Sigmoid colon (tissue), 3 donors: ENCODE results near the gene OR4E2.

Experiments used
- POLR2A ChIP-seq, 2 donors: fragments of 450-650 bp; IDR thresholded peaks; one replicate each; pipeline ENCODE4 v1.6.1; 2016; ENCODE audit warnings: antibody characterized with exemption in 2 of 2, mild to moderate bottlenecking in 2 of 2, moderate library complexity in 2 of 2
- TF ChIP-seq, protein P1 (sequence below), 4 experiments: fragments of 450-650 bp in 3 of 4; fragments of 200-600 bp in 1 of 4; IDR thresholded peaks; one replicate each; pipeline ENCODE4 v1.5.1; 2016 to 2019; ENCODE audit warnings: antibody characterized with exemption in 4 of 4, mild to moderate bottlenecking in 3 of 4, moderate library complexity in 2 of 4

GRCh38 chr14:21703357-21704326 lies 50.0 kb downstream of the OR4E2 start:
- TF ChIP-seq POLR2A (IDR thresholded peaks at IDR 0.05), result no peak
- TF ChIP-seq, protein P1, sequence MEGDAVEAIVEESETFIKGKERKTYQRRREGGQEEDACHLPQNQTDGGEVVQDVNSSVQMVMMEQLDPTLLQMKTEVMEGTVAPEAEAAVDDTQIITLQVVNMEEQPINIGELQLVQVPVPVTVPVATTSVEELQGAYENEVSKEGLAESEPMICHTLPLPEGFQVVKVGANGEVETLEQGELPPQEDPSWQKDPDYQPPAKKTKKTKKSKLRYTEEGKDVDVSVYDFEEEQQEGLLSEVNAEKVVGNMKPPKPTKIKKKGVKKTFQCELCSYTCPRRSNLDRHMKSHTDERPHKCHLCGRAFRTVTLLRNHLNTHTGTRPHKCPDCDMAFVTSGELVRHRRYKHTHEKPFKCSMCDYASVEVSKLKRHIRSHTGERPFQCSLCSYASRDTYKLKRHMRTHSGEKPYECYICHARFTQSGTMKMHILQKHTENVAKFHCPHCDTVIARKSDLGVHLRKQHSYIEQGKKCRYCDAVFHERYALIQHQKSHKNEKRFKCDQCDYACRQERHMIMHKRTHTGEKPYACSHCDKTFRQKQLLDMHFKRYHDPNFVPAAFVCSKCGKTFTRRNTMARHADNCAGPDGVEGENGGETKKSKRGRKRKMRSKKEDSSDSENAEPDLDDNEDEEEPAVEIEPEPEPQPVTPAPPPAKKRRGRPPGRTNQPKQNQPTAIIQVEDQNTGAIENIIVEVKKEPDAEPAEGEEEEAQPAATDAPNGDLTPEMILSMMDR (IDR thresholded peaks at IDR 0.05), result no peak
